GM23338 (cell line): ENCODE results near the gene ARHGEF28.

ENCODE experiments used
- CREB1 ChIP-seq: fragments of 250-450 bp; sonication (Bioruptor Pico); IDR thresholded peaks from 2 replicates; pipeline ENCODE4 v1.5.0; 2020; ENCODE audit warnings: low read depth, mild to moderate bottlenecking, moderate library complexity
- CTCF ChIP-seq, 2 experiments: fragments of 200-600 bp in 1 of 2; sonication (generic) in 1 of 2; conservative IDR thresholded peaks; 2 replicates each; pipeline versions ENCODE4 v1.5.1 to v1.6.1; 2016 to 2017; ENCODE audit warnings: antibody characterized with exemption in 2 of 2, low read depth in 2 of 2, mild to moderate bottlenecking in 2 of 2, moderate library complexity in 1 of 2
- EZH2 ChIP-seq: fragments of 200-600 bp; sonication (generic); IDR thresholded peaks from one replicate; pipeline ENCODE4 v1.8.0; 2017; ENCODE audit warnings: antibody characterized with exemption, mild to moderate bottlenecking, low read depth; ENCODE audit not compliant: unreplicated experiment
- EZH2phosphoT487 ChIP-seq: fragments of 200-600 bp; sonication (generic); IDR thresholded peaks from one replicate; pipeline ENCODE4 v1.8.1; 2018; ENCODE audit warnings: antibody characterized with exemption; ENCODE audit not compliant: unreplicated experiment
- POLR2AphosphoS5 ChIP-seq: IDR thresholded peaks from 2 replicates; pipeline ENCODE4 v1.6.1; 2016; ENCODE audit warnings: antibody characterized with exemption, low read depth
- TF ChIP-seq, protein P1 (sequence below): IDR thresholded peaks from one replicate; pipeline ENCODE4 v1.6.1; 2018; ENCODE audit warnings: antibody characterized with exemption; ENCODE audit not compliant: unreplicated experiment

GRCh38 chr5:73670731-73671130, 44.7 kb downstream of the ARHGEF28 start:
- no peak for TF ChIP-seq CTCF (conservative IDR thresholded peaks at IDR 0.05; ENCODE audit: low read depth in 2 of 2)
- TF ChIP-seq EZH2phosphoT487 = no peak
- TF ChIP-seq POLR2AphosphoS5 = no peak
- TF ChIP-seq, protein P1, sequence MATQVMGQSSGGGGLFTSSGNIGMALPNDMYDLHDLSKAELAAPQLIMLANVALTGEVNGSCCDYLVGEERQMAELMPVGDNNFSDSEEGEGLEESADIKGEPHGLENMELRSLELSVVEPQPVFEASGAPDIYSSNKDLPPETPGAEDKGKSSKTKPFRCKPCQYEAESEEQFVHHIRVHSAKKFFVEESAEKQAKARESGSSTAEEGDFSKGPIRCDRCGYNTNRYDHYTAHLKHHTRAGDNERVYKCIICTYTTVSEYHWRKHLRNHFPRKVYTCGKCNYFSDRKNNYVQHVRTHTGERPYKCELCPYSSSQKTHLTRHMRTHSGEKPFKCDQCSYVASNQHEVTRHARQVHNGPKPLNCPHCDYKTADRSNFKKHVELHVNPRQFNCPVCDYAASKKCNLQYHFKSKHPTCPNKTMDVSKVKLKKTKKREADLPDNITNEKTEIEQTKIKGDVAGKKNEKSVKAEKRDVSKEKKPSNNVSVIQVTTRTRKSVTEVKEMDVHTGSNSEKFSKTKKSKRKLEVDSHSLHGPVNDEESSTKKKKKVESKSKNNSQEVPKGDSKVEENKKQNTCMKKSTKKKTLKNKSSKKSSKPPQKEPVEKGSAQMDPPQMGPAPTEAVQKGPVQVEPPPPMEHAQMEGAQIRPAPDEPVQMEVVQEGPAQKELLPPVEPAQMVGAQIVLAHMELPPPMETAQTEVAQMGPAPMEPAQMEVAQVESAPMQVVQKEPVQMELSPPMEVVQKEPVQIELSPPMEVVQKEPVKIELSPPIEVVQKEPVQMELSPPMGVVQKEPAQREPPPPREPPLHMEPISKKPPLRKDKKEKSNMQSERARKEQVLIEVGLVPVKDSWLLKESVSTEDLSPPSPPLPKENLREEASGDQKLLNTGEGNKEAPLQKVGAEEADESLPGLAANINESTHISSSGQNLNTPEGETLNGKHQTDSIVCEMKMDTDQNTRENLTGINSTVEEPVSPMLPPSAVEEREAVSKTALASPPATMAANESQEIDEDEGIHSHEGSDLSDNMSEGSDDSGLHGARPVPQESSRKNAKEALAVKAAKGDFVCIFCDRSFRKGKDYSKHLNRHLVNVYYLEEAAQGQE = no peak
- no peak for TF ChIP-seq EZH2
- TF ChIP-seq CREB1 (CRISPR knock-in tag) = no peak
